Peyer's patch (tissue), 4 donors: Measurements from ENCODE around the gene STPG3.

Experiments
- CTCF ChIP-seq, 6 experiments: fragments of 450-650 bp in 4 of 6; fragments of 200-600 bp in 2 of 6; sonication (generic) in 1 of 6; IDR thresholded peaks; one replicate each; pipeline ENCODE4 v1.5.1; 2017 to 2019; ENCODE audit warnings: antibody characterized with exemption in 6 of 6, mild to moderate bottlenecking in 3 of 6, moderate library complexity in 1 of 6
- POLR2A ChIP-seq, 2 donors: fragments of 450-650 bp; IDR thresholded peaks; one replicate each; pipeline ENCODE4 v1.5.1; 2017; ENCODE audit warnings: antibody characterized with exemption in 2 of 2, mild to moderate bottlenecking in 2 of 2, moderate library complexity in 2 of 2

- TF ChIP-seq CTCF (IDR thresholded peaks at IDR 0.05) (no peak), POLR2A (IDR thresholded peaks at IDR 0.05) (no peak)
These were observed 15.7 kb downstream of the STPG3 start for GRCh38 chr9:137266585-137267453.
